Uterus (tissue), 4 donors: Measurements from ENCODE around the gene STK39. TPM values are rescaled to one million over a fixed set of nuclear protein-coding genes. Genes with fewer than 3 reads are reported as not detected.

Source experiments
- DNase-seq, 2 donors: peaks; one replicate each; pipeline ENCODE4 v3.0.0-alpha.2; 2019 to 2020
- H3K27ac ChIP-seq, 2 donors: fragments of 200-600 bp; sonication (generic); 1 replicate in 1 of 2; 2 replicates in 1 of 2; pipeline ENCODE4 v1.5.1; 2016 to 2018
- H3K27me3 ChIP-seq, 2 donors: fragments of 200-600 bp; sonication (generic); one replicate each; pipeline ENCODE4 v1.5.1; 2018 to 2019; ENCODE audit warnings: control low read depth in 1 of 2
- H3K36me3 ChIP-seq, 2 donors: fragments of 200-600 bp; sonication (generic); one replicate each; pipeline ENCODE4 v1.5.1; 2019; ENCODE audit warnings: control low read depth in 1 of 2
- H3K4me1 ChIP-seq, 2 donors: fragments of 200-600 bp; sonication (generic); one replicate each; pipeline ENCODE4 v1.5.1; 2018 to 2019; ENCODE audit warnings: control low read depth in 1 of 2
- H3K4me3 ChIP-seq, 2 donors: fragments of 200-600 bp; sonication (generic); 1 replicate in 1 of 2; 2 replicates in 1 of 2; pipeline ENCODE4 v1.5.1; 2018 to 2019; ENCODE audit warnings: mild to moderate bottlenecking in 1 of 2
- H3K9me3 ChIP-seq, 2 donors: fragments of 200-600 bp; sonication (generic); one replicate each; pipeline ENCODE4 v1.5.1; 2019; ENCODE audit warnings: control low read depth in 1 of 2
- POLR2A ChIP-seq, 2 donors: fragments of 450-650 bp; IDR thresholded peaks; one replicate each; pipeline ENCODE4 v1.6.1; 2016; ENCODE audit warnings: antibody characterized with exemption in 2 of 2, mild to moderate bottlenecking in 1 of 2, moderate library complexity in 1 of 2
- intact Hi-C: fragments of 100-400 bp; cut with DNase I; formaldehyde crosslinking; loops from one replicate; pipeline ENCODE4 v1.15.1; 2023; ENCODE audit warnings: low total_unique reads
- total RNA-seq, 4 donors: library from RNA; depleted of rRNA in 3 of 4; stranded (reverse); fragments of >200 nt in 3 of 4; gene quantifications; one replicate each; pipeline versions ENCODE4 v1.1.0 to v1.2.4, GENCODE V29; 2014 to 2023
- TF ChIP-seq, protein P1 (sequence below), 4 experiments: fragments of 200-600 bp in 2 of 4; fragments of 450-650 bp in 2 of 4; sonication (generic) in 2 of 4; IDR thresholded peaks; one replicate each; pipeline ENCODE4 v1.5.1; 2016 to 2019; ENCODE audit warnings: antibody characterized with exemption in 4 of 4, mild to moderate bottlenecking in 2 of 4, moderate library complexity in 1 of 4
- donor health status: DM: yes; HTN: yes; CAD: no.

Gene STK39
- total RNA-seq, 4 donors from 2014 or later = 5.0 to 23.6 (median 9.8) TPM

DNA sequence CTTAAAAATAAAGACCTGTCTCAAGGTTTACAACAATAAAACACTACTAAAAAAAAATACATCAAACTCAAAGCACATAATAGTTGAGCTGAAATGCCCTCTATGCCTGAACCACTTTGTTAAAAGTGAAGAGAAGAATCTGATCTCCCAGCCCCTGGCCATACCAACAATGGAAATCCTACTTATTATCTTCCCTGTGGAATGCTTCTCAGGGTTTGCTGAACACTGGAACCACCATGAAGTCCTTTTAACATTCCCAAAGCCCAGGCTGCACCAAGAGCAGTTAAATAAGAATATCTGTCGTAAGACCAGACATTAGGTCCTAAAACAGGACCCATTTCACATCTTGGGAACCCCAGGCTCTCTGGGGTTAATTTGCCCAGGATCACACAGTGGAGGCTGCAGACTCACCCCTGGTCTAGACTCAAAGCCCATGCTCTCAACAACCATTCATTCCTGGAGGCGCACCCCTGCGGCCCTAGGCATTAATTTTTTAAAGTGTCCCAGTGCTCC lies 285.8 kb downstream of the STK39 start:
- TF ChIP-seq POLR2A (IDR thresholded peaks at IDR 0.05) = no peak
- TF ChIP-seq, protein P1, sequence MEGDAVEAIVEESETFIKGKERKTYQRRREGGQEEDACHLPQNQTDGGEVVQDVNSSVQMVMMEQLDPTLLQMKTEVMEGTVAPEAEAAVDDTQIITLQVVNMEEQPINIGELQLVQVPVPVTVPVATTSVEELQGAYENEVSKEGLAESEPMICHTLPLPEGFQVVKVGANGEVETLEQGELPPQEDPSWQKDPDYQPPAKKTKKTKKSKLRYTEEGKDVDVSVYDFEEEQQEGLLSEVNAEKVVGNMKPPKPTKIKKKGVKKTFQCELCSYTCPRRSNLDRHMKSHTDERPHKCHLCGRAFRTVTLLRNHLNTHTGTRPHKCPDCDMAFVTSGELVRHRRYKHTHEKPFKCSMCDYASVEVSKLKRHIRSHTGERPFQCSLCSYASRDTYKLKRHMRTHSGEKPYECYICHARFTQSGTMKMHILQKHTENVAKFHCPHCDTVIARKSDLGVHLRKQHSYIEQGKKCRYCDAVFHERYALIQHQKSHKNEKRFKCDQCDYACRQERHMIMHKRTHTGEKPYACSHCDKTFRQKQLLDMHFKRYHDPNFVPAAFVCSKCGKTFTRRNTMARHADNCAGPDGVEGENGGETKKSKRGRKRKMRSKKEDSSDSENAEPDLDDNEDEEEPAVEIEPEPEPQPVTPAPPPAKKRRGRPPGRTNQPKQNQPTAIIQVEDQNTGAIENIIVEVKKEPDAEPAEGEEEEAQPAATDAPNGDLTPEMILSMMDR (IDR thresholded peaks at IDR 0.05) = no peak
- H3K4me1 ChIP-seq = no peaks in the 10 kb centered on the region
- no peaks in the 10 kb centered on the region for H3K36me3 ChIP-seq
- no peaks in the 10 kb centered on the region for H3K9me3 ChIP-seq
- H3K27ac ChIP-seq = no peak overlapping the region
- H3K4me3 ChIP-seq = no peak overlapping the region
- DNase-seq = no peak
- intact Hi-C loops = no loop called here
- no peaks in the 10 kb centered on the region for H3K27me3 ChIP-seq

DNA sequence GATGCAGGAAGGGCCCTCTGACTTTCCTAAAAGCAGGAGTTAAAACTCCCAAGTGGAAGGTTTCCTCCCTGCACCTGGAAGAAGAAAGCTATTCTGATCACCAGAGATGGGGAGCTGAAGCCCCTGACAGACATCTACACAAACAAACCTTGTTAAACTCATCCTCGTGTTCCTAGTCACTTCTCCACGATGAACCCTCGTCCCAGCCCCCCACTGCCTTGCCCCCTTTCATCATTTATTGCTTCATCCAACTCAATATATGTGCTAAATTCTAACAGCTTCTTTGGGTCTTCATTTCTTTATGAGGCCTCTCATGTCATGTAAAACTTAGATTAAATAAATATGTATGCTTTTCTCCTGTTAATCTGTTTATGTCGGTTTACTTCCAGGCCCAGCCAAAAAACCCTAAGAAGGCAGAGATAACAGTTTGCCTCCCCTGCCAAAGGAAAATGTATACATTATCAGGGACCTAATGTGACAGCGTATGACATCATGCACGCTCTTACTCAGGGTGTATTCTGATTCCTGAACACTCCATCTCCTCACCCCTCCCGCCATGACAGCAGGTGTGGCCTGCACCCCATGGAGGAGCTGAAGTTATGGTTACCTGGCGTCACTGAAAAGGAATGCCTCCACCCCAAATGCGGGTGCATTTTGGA lies 287.2 kb downstream of the STK39 start:
- Histone ChIP-seq H3K36me3 (no peaks in the 10 kb centered on the region), H3K27ac (no peak overlapping the region), H3K27me3 (no peaks in the 10 kb centered on the region), H3K9me3 (no peaks in the 10 kb centered on the region), H3K4me1 (no peaks in the 10 kb centered on the region), H3K4me3 (no peak overlapping the region)
- DNase-seq = no peak
- TF ChIP-seq POLR2A (IDR thresholded peaks at IDR 0.05) = no peak
- TF ChIP-seq, protein P1 (IDR thresholded peaks at IDR 0.05) = no peak
- intact Hi-C loops = no loop called here

DNA sequence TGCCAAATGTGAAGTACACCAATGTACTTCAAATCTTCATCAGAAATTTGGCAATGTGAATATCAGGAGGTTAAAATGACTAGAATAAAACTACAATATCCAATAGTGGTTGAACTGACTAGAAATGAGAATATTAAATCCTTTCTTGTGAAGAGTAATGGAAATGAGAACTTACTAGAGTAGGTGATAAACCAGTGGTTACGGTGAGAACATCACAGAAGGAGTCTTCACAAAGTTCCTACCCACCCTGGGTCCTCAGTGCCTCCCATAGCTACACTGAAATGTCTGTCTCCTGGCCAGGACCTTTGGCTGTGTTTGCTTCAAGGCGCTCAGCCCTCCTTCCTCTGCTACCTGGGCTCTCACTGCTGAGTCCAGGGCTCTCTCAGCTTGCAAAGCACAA lies 289.7 kb downstream of the STK39 start:
- Histone ChIP-seq H3K4me1 (no peaks in the 10 kb centered on the region), H3K9me3 (no peaks in the 10 kb centered on the region), H3K27me3 (no peaks in the 10 kb centered on the region), H3K27ac (no peak overlapping the region), H3K36me3 (no peaks in the 10 kb centered on the region), H3K4me3 (no peak overlapping the region)
- intact Hi-C loops = no loop called here
- TF ChIP-seq, protein P1 (IDR thresholded peaks at IDR 0.05) = no peak
- no peak for TF ChIP-seq POLR2A (IDR thresholded peaks at IDR 0.05)
- DNase-seq = no peak

DNA sequence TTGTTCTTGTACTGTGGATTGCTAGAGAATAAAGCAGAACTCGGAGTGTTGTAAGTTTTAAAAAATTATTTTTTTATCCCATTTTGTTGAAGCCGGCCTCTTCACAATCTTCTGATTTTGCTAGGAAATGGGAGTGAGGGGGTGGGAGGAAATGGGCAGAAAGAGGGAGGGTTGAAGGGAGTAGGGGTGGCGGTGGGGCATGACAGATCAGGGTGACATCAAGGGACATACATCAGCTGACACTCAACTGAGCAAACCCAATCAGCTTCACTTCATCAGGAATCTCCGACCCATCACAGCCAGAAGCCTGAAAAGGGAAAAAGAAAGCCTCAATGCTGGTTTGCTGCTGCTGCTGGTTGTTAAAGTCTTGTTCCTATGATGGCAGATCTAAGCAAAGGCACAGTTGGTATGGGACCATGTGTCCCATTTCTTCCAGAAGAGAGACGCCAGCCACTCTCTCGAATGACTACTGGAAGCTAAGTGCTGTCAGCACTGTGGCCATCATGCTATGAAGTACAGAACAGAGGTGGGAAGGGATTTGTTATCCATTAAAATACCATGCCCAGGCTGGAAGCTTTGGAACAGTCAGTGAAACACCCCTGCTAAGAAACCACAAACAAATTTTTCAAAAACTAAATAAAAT lies 292.0 kb downstream of the STK39 start:
- no peak for DNase-seq
- no peak overlapping the region for H3K27ac ChIP-seq
- H3K4me1 ChIP-seq = no peaks in the 10 kb centered on the region
- no peaks in the 10 kb centered on the region for H3K27me3 ChIP-seq
- H3K9me3 ChIP-seq = no peaks in the 10 kb centered on the region
- TF ChIP-seq POLR2A (IDR thresholded peaks at IDR 0.05) = no peak
- TF ChIP-seq, protein P1 (IDR thresholded peaks at IDR 0.05) = no peak
- no peak overlapping the region for H3K4me3 ChIP-seq
- intact Hi-C loops = no loop called here
- no peaks in the 10 kb centered on the region for H3K36me3 ChIP-seq

DNA sequence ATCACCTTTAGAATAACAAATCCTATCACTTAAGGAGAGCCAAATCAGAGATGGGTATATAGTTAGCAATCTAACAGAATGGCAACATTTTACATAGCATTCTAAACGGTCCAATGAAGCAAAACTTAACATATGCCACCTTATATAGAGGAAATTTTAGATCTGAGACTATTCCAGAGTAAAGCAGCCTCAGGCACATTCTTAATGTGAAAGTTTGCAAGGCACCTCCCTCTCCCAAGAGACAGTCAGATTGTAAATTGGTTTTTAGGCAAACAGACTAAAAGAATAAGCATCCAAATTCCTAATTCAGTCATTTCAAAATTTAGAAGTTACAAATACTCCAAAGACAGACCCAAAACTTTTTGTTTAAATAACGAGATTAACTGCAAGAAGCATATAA lies 292.9 kb downstream of the STK39 start:
- Histone ChIP-seq H3K4me1 (no peaks in the 10 kb centered on the region), H3K9me3 (no peaks in the 10 kb centered on the region), H3K27ac (no peak overlapping the region), H3K27me3 (no peaks in the 10 kb centered on the region), H3K4me3 (no peak overlapping the region), H3K36me3 (no peaks in the 10 kb centered on the region)
- no peak for DNase-seq
- TF ChIP-seq, protein P1 (IDR thresholded peaks at IDR 0.05) = no peak
- no peak for TF ChIP-seq POLR2A (IDR thresholded peaks at IDR 0.05)
- intact Hi-C loops = no loop called here
